K562 (cell line): Measurements from ENCODE around the gene CHCHD6. TPM values are rescaled to one million over a fixed set of nuclear protein-coding genes. Genes with fewer than 3 reads are reported as not detected.

Experiments
- BCL6 ChIP-seq: fragments of 250-450 bp; sonication (Bioruptor Pico); IDR thresholded peaks from 2 replicates; pipeline ENCODE4 v1.4.0; 2020
- DACH1 ChIP-seq: fragments of 450-650 bp; IDR thresholded peaks from 2 replicates; pipeline ENCODE4 v1.6.1; 2018; ENCODE audit not compliant: partially characterized antibody
- GABPA ChIP-seq: fragments of 200-800 bp; sonication (Bioruptor generic); conservative IDR thresholded peaks from 2 replicates; pipeline ENCODE4 v1.6.1; 2016; ENCODE audit warnings: low read depth, missing genetic modification characterization, missing compliant biosample characterization
- GATAD2B ChIP-seq: fragments of 450-650 bp; IDR thresholded peaks from 2 replicates; pipeline ENCODE4 v1.6.1; 2017; ENCODE audit warnings: mild to moderate bottlenecking, borderline replicate concordance
- HOXB6 ChIP-seq: fragments of 250-450 bp; sonication (Bioruptor Pico); IDR thresholded peaks from 2 replicates; pipeline ENCODE4 v1.5.1; 2022; ENCODE audit warnings: mild to moderate bottlenecking, borderline replicate concordance
- IFI16 ChIP-seq: fragments of 250-450 bp; sonication (Bioruptor Pico); IDR thresholded peaks from 2 replicates; pipeline ENCODE4 v2.1.2; 2022; ENCODE audit warnings: mild to moderate bottlenecking, inconsistent platforms
- ZNF140 ChIP-seq: fragments of 250-450 bp; sonication (Bioruptor Pico); IDR thresholded peaks from 2 replicates; pipeline ENCODE4 v1.8.0; 2021; ENCODE audit warnings: moderate library complexity, mild to moderate bottlenecking, inconsistent platforms
- ZNF324 ChIP-seq: fragments of 250-450 bp; sonication (Bioruptor Pico); IDR thresholded peaks from 2 replicates; pipeline ENCODE4 v1.4.0; 2020; ENCODE audit warnings: mild to moderate bottlenecking
- ZNF57 ChIP-seq: fragments of 450-650 bp; formaldehyde crosslinking; IDR thresholded peaks from 2 replicates; pipeline ENCODE4 v1.4.0; 2020; ENCODE audit warnings: mild to moderate bottlenecking, moderate library complexity
- ZNF699 ChIP-seq: fragments of 250-450 bp; sonication (Bioruptor Pico); IDR thresholded peaks from 2 replicates; pipeline ENCODE4 v1.8.0; 2021; ENCODE audit warnings: mild to moderate bottlenecking, moderate library complexity; ENCODE audit not compliant: insufficient replicate concordance
- polyA plus RNA-seq, 8 experiments: library from polyadenylated mRNA; depleted of rRNA in 4 of 8; stranded (reverse) in 5 of 8; unstranded in 3 of 8; fragments of >200 nt; fragmentation: Nextera tagmentation in 2 of 8; fragmentation: Illumina TruSeq in 1 of 8; extraction: Ambion mirVana in 2 of 8; extraction: Trizol in 1 of 8; gene quantifications; 2 replicates each; pipeline versions ENCODE4 v1.2.1 to v1.2.3, GENCODE V29; 2011 to 2014; ENCODE audit warnings: inconsistent platforms in 1 of 8, missing spikeins in 1 of 8
- total RNA-seq, 7 experiments: library from RNA; depleted of rRNA in 6 of 7; stranded (reverse); fragments of >200 nt in 6 of 7; fragmentation: Illumina TruSeq in 2 of 7; extraction: Trizol in 2 of 7; gene quantifications; 2 replicates each; pipeline versions ENCODE4 v1.2.1 to v1.2.3, GENCODE V29; 2011 to 2021; ENCODE audit warnings: low replicate concordance in 1 of 7
- TF ChIP-seq, protein P1 (sequence below), 2 experiments: IDR thresholded peaks; 2 replicates each; pipeline ENCODE4 v1.6.1; 2012; ENCODE audit warnings: improper control_type of control experiment in 2 of 2, low read depth in 2 of 2, low read length in 2 of 2, borderline replicate concordance in 1 of 2
- TF ChIP-seq, protein P2 (sequence below): fragments of 150-350 bp; conservative IDR thresholded peaks from 2 replicates; pipeline ENCODE4 v1.6.1; 2014; ENCODE audit warnings: low read length
- TF ChIP-seq, protein P3 (sequence below): fragments of 250-450 bp; sonication (Bioruptor Pico); IDR thresholded peaks from 2 replicates; pipeline ENCODE4 v1.4.0; 2020
- TF ChIP-seq, protein P4 (sequence below): fragments of 250-450 bp; sonication (Bioruptor Pico); IDR thresholded peaks from 2 replicates; pipeline ENCODE4 v1.4.0; 2020

Gene CHCHD6
- total and polyA plus RNA-seq, 9 of the 15 experiments (the other 6 are each of a cell fraction or from before 2014, with no cell fraction given), result 4.6 to 18.6 (median 10.9) TPM

DNA sequence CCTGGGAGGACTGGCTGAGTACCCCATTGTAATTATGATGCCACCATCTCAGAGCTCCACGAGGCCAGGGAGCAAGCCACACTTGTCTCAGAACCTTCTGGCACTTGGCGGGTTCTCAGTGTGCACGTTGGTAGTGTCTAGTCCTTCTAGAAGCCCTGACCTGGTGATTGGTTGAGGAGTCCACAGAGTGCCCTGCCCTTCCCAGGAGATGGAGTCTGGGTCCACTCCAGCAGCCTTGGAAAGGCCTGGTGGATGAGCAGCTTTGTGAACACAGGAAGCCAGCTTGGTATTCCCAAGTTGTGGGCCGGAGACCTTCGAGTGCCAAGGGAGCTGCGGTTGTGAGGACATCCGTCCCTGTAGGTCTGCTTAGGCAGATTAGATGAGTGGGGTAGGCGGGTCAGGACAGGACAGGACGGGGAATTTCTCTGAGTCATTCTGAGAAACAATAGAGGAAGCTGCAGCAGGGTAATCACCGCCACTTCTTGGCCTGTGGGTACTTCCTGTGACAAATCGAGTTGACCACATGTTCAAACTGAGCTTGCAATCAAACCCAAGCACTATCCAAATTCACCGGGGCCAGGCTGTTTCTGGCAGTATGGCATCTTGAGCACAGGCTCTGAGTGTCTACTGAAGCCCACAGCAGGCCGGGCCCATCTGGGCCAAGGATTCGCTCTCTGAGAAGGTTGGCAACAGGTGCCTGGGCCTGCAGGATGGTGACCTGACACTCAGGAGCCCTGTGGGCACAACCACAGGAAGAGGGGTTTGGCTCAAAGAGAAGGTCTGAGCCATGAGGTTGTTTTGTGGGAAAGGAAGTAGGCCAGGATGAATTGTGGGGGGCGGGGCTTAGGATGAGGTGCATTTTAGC, 207.4 kb downstream of the CHCHD6 start (continued):
- TF ChIP-seq, protein P1, sequence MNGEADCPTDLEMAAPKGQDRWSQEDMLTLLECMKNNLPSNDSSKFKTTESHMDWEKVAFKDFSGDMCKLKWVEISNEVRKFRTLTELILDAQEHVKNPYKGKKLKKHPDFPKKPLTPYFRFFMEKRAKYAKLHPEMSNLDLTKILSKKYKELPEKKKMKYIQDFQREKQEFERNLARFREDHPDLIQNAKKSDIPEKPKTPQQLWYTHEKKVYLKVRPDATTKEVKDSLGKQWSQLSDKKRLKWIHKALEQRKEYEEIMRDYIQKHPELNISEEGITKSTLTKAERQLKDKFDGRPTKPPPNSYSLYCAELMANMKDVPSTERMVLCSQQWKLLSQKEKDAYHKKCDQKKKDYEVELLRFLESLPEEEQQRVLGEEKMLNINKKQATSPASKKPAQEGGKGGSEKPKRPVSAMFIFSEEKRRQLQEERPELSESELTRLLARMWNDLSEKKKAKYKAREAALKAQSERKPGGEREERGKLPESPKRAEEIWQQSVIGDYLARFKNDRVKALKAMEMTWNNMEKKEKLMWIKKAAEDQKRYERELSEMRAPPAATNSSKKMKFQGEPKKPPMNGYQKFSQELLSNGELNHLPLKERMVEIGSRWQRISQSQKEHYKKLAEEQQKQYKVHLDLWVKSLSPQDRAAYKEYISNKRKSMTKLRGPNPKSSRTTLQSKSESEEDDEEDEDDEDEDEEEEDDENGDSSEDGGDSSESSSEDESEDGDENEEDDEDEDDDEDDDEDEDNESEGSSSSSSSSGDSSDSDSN (IDR thresholded peaks at IDR 0.05; ENCODE audit: borderline replicate concordance in 1 of 2, low read depth in 2 of 2, low read length in 2 of 2), result no peak
- TF ChIP-seq, protein P2, sequence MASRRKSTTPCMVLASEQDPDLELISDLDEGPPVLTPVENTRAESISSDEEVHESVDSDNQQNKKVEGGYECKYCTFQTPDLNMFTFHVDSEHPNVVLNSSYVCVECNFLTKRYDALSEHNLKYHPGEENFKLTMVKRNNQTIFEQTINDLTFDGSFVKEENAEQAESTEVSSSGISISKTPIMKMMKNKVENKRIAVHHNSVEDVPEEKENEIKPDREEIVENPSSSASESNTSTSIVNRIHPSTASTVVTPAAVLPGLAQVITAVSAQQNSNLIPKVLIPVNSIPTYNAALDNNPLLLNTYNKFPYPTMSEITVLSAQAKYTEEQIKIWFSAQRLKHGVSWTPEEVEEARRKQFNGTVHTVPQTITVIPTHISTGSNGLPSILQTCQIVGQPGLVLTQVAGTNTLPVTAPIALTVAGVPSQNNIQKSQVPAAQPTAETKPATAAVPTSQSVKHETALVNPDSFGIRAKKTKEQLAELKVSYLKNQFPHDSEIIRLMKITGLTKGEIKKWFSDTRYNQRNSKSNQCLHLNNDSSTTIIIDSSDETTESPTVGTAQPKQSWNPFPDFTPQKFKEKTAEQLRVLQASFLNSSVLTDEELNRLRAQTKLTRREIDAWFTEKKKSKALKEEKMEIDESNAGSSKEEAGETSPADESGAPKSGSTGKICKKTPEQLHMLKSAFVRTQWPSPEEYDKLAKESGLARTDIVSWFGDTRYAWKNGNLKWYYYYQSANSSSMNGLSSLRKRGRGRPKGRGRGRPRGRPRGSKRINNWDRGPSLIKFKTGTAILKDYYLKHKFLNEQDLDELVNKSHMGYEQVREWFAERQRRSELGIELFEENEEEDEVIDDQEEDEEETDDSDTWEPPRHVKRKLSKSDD, result no peak
- no peak for TF ChIP-seq BCL6 (CRISPR knock-in tag)
- no peak for TF ChIP-seq DACH1
- TF ChIP-seq IFI16, result no peak
- TF ChIP-seq, protein P3, sequence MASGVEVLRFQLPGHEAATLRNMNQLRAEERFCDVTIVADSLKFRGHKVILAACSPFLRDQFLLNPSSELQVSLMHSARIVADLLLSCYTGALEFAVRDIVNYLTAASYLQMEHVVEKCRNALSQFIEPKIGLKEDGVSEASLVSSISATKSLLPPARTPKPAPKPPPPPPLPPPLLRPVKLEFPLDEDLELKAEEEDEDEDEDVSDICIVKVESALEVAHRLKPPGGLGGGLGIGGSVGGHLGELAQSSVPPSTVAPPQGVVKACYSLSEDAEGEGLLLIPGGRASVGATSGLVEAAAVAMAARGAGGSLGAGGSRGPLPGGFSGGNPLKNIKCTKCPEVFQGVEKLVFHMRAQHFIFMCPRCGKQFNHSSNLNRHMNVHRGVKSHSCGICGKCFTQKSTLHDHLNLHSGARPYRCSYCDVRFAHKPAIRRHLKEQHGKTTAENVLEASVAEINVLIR (CRISPR knock-in tag), result no peak
- TF ChIP-seq, protein P4, sequence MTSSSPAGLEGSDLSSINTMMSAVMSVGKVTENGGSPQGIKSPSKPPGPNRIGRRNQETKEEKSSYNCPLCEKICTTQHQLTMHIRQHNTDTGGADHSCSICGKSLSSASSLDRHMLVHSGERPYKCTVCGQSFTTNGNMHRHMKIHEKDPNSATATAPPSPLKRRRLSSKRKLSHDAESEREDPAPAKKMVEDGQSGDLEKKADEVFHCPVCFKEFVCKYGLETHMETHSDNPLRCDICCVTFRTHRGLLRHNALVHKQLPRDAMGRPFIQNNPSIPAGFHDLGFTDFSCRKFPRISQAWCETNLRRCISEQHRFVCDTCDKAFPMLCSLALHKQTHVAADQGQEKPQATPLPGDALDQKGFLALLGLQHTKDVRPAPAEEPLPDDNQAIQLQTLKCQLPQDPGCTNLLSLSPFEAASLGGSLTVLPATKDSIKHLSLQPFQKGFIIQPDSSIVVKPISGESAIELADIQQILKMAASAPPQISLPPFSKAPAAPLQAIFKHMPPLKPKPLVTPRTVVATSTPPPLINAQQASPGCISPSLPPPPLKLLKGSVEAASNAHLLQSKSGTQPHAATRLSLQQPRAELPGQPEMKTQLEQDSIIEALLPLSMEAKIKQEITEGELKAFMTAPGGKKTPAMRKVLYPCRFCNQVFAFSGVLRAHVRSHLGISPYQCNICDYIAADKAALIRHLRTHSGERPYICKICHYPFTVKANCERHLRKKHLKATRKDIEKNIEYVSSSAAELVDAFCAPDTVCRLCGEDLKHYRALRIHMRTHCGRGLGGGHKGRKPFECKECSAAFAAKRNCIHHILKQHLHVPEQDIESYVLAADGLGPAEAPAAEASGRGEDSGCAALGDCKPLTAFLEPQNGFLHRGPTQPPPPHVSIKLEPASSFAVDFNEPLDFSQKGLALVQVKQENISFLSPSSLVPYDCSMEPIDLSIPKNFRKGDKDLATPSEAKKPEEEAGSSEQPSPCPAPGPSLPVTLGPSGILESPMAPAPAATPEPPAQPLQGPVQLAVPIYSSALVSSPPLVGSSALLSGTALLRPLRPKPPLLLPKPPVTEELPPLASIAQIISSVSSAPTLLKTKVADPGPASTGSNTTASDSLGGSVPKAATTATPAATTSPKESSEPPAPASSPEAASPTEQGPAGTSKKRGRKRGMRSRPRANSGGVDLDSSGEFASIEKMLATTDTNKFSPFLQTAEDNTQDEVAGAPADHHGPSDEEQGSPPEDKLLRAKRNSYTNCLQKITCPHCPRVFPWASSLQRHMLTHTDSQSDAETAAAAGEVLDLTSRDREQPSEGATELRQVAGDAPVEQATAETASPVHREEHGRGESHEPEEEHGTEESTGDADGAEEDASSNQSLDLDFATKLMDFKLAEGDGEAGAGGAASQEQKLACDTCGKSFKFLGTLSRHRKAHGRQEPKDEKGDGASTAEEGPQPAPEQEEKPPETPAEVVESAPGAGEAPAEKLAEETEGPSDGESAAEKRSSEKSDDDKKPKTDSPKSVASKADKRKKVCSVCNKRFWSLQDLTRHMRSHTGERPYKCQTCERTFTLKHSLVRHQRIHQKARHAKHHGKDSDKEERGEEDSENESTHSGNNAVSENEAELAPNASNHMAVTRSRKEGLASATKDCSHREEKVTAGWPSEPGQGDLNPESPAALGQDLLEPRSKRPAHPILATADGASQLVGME (CRISPR knock-in tag), result no peak
- no peak for TF ChIP-seq ZNF140 (CRISPR knock-in tag)
- no peak for TF ChIP-seq ZNF57
- TF ChIP-seq GATAD2B, result peak; percentile 55; the same call in 1 of the 2 replicates
- TF ChIP-seq HOXB6 (CRISPR knock-in tag), result no peak
- no peak for TF ChIP-seq ZNF324 (CRISPR knock-in tag)
- peak; percentile 78 for TF ChIP-seq GABPA
- TF ChIP-seq ZNF699, result no peak
